ENCODE measurements around the gene ZBTB7A. TPM values are rescaled to one million over a fixed set of nuclear protein-coding genes. Genes with fewer than 3 reads are reported as not detected.
"Not testable (repeated sequence)": the region's sequence is repeated elsewhere in the genome, so short reads cannot be mapped to it uniquely, and the experiment has no call there.

ZBTB7A gene
- total RNA-seq, 1 donor from 2014 or later, result 2.0 TPM

DNA sequence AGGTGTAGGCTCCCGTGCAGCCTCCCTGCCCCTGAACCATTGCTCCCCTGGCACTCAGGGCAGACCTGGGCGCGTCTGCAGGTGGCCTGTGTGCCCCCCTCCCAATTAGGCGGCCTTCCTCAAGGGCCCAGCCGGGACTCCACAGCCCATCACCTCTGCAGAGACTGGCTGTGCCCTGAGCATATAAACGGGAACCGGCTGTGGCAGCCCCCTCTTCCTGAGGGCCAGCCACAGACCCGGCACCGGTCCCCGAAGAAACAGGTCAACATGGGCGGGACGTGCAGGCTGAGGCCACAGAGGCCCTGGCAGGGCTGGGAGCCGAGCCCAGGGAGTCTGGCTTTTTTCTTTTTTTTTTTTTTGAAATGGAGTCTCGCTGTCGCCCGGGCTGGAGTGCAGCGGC, 47.1 kb downstream of the ZBTB7A start:
- DNase-seq (ENCODE audit: low spot score in 2 of 2), result no peak
- FAIRE-seq, result no peak

DNA sequence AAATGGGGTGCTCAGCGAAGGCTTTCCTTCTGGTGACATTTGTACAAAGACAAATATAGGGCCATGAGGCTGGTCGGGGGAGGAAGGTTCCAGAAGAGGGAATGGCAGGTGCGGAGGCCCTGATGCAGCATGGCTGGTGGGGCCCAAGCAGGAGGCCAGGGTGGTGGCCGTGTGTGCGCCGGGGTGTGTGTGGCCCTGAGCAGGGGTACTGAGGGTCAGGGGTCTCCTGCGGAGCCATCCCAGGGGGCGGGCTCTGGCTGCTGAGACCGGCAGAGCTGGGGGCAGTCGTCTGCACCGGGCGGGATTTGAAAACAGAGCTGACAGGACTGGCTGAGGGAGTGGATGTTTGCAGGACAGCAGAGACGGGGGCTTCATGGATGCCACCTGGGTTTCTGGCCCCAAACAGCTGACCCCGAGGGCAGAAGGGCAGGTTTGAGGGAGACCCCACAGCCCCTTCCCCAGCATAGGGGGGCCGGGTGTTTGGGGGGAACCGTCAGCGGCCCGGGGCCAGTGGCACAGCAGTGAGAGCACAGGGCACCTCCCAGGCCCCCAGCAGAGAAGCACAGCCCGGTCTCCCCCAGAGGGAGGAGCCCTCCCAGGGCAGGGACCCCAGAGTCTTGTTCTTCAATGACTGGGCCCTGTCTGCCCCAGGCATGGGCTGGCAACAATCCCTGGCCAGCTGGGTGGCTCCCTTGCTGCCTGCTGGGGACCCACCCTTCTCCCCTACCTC, 47.8 kb downstream of the ZBTB7A start:
- DNase-seq (ENCODE audit: low spot score in 2 of 2), result no peak
- FAIRE-seq, result no peak

DNA sequence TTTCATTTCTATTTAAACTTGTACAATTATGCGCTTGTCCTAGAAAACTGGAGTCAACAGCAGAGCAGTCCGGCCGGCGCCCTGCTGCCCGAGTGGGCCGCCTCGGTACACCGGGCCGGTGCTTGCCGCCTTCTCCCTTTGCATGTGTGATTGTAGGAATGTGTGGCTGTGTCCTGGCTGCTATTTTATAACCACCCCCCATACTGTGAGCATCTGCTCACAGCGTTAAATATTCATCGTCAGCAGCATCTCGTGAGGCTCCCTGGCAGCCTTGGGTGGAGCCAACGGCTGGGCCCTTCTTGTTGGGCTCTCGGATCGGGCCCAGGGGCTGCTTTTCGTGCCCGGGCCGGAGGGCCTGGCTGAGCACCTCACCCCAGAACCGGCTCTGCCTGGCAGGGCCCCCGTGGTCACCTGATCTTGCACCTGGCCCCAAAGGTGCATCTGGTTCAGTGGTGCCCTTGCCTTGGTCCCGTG, 48.5 kb downstream of the ZBTB7A start:
- FAIRE-seq, result no peak
- no peak for DNase-seq (ENCODE audit: low spot score in 2 of 2)

- FAIRE-seq, result no peak
- no peak for DNase-seq (ENCODE audit: low spot score in 2 of 2)
Observed at GRCh38 chr19:4016903-4017638, 49.6 kb downstream of the ZBTB7A start.

- DNase-seq (ENCODE audit: low spot score in 2 of 2), result peak in 1 of 2 donors; percentile 78
- no peak for FAIRE-seq
Observed at GRCh38 chr19:4016486-4016885, 50.2 kb downstream of the ZBTB7A start.

- DNase-seq (ENCODE audit: low spot score in 2 of 2), result peak in 1 of 2 donors; percentile 11
Observed at GRCh38 chr19:4015705-4016402, 50.8 kb downstream of the ZBTB7A start.

DNA sequence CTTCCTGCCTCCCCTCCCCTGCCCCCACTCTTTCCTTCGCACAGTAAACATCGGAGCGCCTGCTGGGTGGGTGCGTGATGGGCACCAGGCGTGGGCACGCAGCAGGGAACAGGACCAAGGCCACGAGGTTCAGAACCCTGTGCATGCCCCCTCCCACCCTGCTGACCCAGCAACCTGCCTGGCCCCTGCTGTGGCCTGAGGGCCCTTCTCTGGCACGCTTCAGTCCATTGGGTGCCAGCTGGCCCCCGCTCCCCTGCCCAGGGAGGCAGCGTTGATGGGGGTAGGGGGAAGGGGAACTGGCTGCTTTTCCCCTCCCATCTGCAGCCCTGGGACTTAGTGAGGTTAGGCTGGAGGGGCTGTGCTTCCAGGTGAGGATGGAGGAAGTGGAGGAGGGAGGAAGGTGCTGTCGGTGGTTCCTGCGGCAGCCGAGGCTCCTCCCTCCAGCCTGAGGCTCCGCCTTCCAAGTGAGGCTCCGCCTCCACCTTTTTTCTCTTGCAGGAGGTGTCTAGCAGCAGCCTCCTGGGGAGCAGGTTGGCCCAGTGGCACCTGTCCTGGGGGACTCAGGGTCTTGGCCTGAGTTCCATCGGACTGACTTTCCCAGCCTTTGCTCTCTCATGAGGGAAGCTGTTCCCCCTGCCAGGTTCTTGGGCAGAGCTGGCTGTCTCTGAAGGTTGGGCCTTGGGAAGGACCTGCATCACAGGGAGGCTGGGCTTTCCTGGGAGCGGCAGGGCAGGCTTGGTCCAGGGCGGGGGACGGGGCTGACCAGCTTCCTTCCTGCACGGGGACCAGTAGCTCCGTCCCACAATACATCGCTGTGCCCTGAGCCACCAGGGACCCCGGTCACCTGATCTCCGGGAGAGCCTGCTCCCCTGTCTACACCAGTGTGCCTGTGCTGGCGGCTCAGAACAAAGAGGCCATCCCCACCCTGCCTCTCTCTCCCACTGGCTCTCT, 51.9 kb downstream of the ZBTB7A start:
- no peak for FAIRE-seq
- DNase-seq (ENCODE audit: low spot score in 2 of 2), result peak in 1 of 2 donors; percentile 44

More at GRCh38 chr19:4015705-4016402, 50.8 kb downstream of the ZBTB7A start:
- FAIRE-seq, result no peak

GRCh38 chr19:4013886-4014540, 52.7 kb downstream of the ZBTB7A start:
- DNase-seq (ENCODE audit: low spot score in 2 of 2) (peak in 1 of 2 donors; percentile 30), FAIRE-seq (no peak)

- FAIRE-seq (no peak), DNase-seq (ENCODE audit: low spot score in 2 of 2) (peak in 1 of 2 donors; percentile 0)
Observed at GRCh38 chr19:4012975-4013634, 53.6 kb downstream of the ZBTB7A start.

DNA sequence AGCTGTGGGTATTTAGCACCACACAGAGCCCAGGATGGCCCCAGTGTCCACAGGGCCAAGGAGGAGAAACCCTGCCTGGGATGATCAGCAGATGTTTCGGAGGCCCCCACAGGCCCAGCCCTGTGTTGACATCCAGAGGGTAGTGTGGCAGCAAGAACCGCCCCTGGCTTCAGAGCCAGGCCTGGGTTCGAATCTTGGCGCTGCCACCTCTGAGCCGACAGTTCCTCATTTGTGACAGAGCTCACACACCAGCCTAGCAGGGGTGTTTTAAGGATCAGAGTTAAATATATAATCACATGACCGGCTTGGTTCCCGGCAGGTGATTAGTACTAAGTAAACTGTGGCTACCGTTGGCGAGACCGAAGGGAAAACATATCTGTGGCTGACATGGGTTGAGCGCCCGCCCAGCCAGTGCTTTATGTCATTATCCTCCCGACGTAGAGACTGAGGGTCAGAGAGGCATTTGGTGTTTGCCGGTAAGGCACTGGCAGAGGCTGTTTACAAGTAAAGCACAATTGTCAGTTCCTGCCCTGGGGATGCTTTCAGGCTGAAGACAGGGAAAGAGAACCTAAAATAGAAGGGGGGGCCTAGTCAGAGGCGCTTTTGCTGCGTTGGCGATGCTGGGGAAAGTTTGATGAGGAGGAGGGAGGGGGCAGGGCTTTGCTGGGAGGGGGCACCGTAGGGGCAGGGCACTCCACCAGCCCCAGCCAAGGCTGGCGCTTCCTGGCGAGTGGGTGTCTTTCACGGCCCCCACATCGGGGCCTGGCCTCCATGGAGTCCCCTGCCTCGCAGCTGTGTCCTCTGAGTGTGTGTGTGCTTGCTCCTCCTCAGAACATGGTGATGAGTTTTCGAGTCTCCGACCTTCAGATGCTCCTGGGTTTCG, 54.4 kb downstream of the ZBTB7A start:
- no peak for FAIRE-seq
- peak; percentile 12 to 17 for DNase-seq (ENCODE audit: low spot score in 2 of 2)

GRCh38 chr19:4011430-4011829, 55.3 kb downstream of the ZBTB7A start:
- not testable (repeated sequence) for FAIRE-seq; DNase-seq (ENCODE audit: low spot score in 2 of 2)

DNA sequence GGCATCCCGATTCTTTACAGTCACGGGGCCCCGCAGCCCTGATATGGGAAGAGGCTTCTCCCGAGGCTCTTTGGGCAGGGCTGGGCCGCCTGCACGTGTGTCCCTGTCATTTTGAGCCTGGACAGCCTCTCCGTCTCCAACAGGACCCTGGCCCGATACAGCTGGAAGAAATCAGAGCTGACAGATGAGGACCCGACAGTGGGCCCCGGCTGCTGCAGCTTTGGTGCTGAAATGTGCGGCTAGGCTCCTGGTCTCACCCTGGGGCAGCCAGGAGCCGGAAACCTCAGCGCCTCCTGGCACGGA, 55.9 kb downstream of the ZBTB7A start:
- FAIRE-seq, result no peak

GRCh38 chr19:4009990-4010807, 56.5 kb downstream of the ZBTB7A start:
- DNase-seq (ENCODE audit: low spot score in 2 of 2) (peak; percentile 24 to 26), FAIRE-seq (no peak)

More for the DNA sequence above, 55.9 kb downstream of the ZBTB7A start:
- peak; percentile 1 to 7 for DNase-seq (ENCODE audit: low spot score in 2 of 2)

DNA sequence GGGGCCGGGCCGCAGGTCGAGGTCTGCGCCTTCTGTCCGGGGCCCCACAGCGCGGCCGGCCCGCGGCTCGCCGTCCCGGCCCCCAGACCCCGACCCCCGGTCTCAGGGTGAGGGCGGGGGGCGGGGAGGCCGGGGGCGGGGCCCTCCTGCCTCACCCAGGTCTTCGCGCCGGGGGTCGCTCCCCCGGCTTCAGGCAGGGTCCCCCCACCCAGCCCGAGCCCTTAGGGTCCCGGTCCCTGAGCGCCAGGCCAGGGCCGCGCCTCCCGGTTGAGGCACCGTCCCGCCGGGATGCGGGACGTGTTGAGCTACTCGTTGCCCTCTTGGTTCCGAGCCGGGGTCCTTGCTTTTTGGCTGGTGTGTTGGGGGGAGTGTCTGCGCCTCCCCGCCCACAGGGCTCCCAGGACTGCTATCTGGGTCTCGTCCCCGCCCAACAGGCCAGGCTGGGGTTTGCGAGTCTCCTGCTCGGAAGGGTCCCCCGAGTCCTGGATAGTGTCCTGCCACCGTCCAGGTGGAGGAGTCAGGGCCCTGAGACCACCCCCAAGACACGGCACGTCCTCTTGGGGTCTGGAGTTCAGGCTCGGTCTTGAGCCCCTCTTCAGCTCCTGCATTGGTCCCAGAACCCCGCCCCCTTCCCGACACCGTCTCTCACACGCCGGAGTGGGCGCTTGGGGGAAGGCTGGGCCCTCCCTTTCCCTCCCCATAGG, 58.7 kb downstream of the ZBTB7A start:
- no peak for FAIRE-seq

DNA sequence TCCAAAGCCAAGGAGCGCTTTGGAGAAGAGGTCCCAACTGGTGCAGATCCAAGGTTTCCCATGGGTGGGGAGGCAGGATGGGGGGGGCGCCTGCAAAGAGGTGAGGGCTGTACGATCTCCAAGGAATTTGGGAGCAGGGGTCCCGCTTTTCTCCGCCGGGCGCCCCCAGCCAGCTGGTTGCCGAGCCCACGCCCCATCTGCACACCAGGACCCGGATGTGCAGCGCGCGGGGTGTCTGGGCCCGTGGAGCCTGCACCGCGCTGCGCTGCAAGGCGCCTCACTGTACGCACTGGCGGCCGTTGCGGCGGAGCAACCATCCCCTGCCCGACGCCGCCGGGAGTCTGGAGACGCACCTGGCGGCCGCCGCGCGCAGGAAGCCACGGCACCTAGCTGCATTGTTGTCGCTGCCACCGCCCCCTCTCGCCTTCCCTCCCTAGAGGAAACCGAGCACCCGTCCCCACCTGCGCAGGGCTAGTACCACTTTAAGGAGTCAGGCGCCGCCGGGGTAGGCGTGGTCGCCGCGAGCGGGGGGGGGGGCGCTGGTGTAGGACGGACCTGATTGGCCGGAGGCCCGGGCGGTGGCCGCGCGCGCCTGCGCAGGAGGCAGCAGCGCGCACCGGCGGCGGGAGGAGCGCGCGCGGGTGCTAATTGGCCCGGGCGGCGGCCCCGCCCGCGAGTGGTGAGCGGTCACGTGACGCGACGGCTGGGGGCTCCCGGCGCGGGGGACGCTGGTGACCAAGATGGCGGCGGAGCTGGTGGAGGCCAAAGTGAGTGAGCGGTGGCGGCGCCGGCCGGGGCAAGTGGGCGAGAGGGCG, 59.5 kb downstream of the ZBTB7A start, which contains the start of gene PIAS4:
PIAS4 (plus strand) TSS at position 716 of the 815 bp plus-strand sequence; CDS start at position 741, 25 bp downstream.
- FAIRE-seq (no peak), DNase-seq (ENCODE audit: low spot score in 2 of 2) (peak; percentile 99)

More for the DNA sequence above, 58.7 kb downstream of the ZBTB7A start:
- DNase-seq (ENCODE audit: low spot score in 2 of 2), result peak; percentile 34 to 37

All from frontal cortex (tissue), 4 donors.